H1 (cell line): Measurements from ENCODE around the gene CCDC154. TPM values are rescaled to one million over a fixed set of nuclear protein-coding genes. Genes with fewer than 3 reads are reported as not detected.

Experiments used
- CTCF ChIA-PET: fragments of 300-600 bp; sonication (Branson Sonifier 250); formaldehyde crosslinking; loops from one replicate; lab custom pipeline; 2021; ENCODE audit not compliant: partially characterized antibody; lab: Charles Lee
- POLR2A ChIA-PET: fragments of 300-600 bp; sonication (Branson Sonifier 250); formaldehyde crosslinking; loops from one replicate; lab custom pipeline; 2021; ENCODE audit warnings: inconsistent platforms; ENCODE audit not compliant: partially characterized antibody; lab: Charles Lee
- DNase-seq, 2 experiments: peaks; one replicate each; pipeline versions ENCODE4 v3.0.0 to v3.0.0-alpha.2; 2010 to 2022; ENCODE audit warnings: low spot score in 2 of 2, low read depth in 1 of 2, mixed read lengths in 1 of 2
- FAIRE-seq: peaks from 2 replicates; lab custom pipeline; 2011; peaks lifted over from hg19 to GRCh38; lab: Jason Lieb, UNC
- H2AFZ ChIP-seq: 2 replicates; pipeline ENCODE4 v1.8.1; 2012; ENCODE audit warnings: low read length, inconsistent platforms
- H2AK5ac ChIP-seq: 2 replicates; pipeline ENCODE4 v1.6.1; 2013; ENCODE audit warnings: low read depth, low read length
- H2BK120ac ChIP-seq: replicated peaks from 2 replicates; pipeline ENCODE3; 2013; ENCODE audit warnings: low read depth, low read length, inconsistent platforms
- H2BK12ac ChIP-seq: 2 replicates; pipeline ENCODE4 v1.6.1; 2013; ENCODE audit warnings: low read depth, low read length
- H2BK15ac ChIP-seq: 2 replicates; pipeline ENCODE4 v1.6.1; 2013; ENCODE audit warnings: low read length
- H2BK20ac ChIP-seq: 2 replicates; pipeline ENCODE4 v1.6.1; 2013; ENCODE audit warnings: low read length
- H2BK5ac ChIP-seq: 2 replicates; pipeline ENCODE4 v1.6.1; 2013; ENCODE audit warnings: low read depth, low read length
- H3K14ac ChIP-seq: 2 replicates; pipeline ENCODE4 v1.6.1; 2013; ENCODE audit warnings: inconsistent platforms; ENCODE audit not compliant: insufficient read length
- H3K18ac ChIP-seq: 2 replicates; pipeline ENCODE4 v1.6.1; 2013; ENCODE audit warnings: low read length; ENCODE audit errors: extremely low read depth
- H3K23ac ChIP-seq: 2 replicates; pipeline ENCODE4 v1.6.1; 2013; ENCODE audit warnings: inconsistent platforms; ENCODE audit not compliant: insufficient read length
- H3K23me2 ChIP-seq: 2 replicates; pipeline ENCODE4 v1.6.1; 2013; ENCODE audit warnings: low read depth, low read length
- H3K27ac ChIP-seq: 2 replicates; pipeline ENCODE4 v1.6.1; 2011; ENCODE audit warnings: low read depth, low read length, inconsistent platforms
- H3K27me3 ChIP-seq, 4 experiments: replicated peaks in 1 of 4; 1 replicate in 1 of 4; 2 replicates in 3 of 4; pipeline versions ENCODE4 v1.6.1 to v1.8.1; 2011 to 2013; ENCODE audit warnings: low read length in 3 of 4, mild to moderate bottlenecking in 3 of 4, inconsistent platforms in 2 of 4, mixed read lengths in 2 of 4, moderate library complexity in 1 of 4; ENCODE audit not compliant: control insufficient read depth in 3 of 4, insufficient read depth in 3 of 4; ENCODE audit errors: extremely low read depth in 1 of 4
- H3K36me3 ChIP-seq, 4 experiments: 2 replicates each; pipeline versions ENCODE4 v1.6.1 to v1.8.1; 2011 to 2013; ENCODE audit warnings: mild to moderate bottlenecking in 4 of 4, low read length in 3 of 4, moderate library complexity in 2 of 4, control low read depth in 1 of 4, inconsistent platforms in 1 of 4; ENCODE audit not compliant: insufficient read depth in 4 of 4, control insufficient read depth in 2 of 4
- H3K4ac ChIP-seq: replicated peaks from 2 replicates; pipeline ENCODE3; 2013; ENCODE audit warnings: low read length, low read depth, mixed read lengths, inconsistent platforms; ENCODE audit not compliant: insufficient read length
- H3K4me1 ChIP-seq, 4 experiments: replicated peaks in 1 of 4; 1 replicate in 1 of 4; 2 replicates in 3 of 4; pipeline versions ENCODE4 v1.6.1 to v1.8.1; 2011 to 2013; ENCODE audit warnings: low read length in 3 of 4, inconsistent platforms in 2 of 4, mixed read lengths in 1 of 4; ENCODE audit not compliant: insufficient read depth in 4 of 4, control insufficient read depth in 3 of 4
- H3K4me2 ChIP-seq, 2 experiments: 2 replicates each; pipeline versions ENCODE4 v1.6.1 to v1.8.1; 2011 to 2013; ENCODE audit warnings: low read depth in 2 of 2, low read length in 2 of 2, control low read depth in 1 of 2, inconsistent platforms in 1 of 2, mild to moderate bottlenecking in 1 of 2; ENCODE audit not compliant: insufficient read depth in 1 of 2
- H3K4me3 ChIP-seq, 4 experiments: fragments of 200-600, 300-600 bp in 1 of 4; sonication (generic), shearing (Covaris generic), sonication (Bioruptor Twin) in 1 of 4; 2 replicates each; pipeline versions ENCODE4 v1.5.1 to v1.8.1; 2011 to 2016; ENCODE audit warnings: low read length in 4 of 4, low read depth in 3 of 4, control low read depth in 2 of 4, inconsistent platforms in 2 of 4, mild to moderate bottlenecking in 2 of 4, mixed read lengths in 1 of 4, moderate library complexity in 1 of 4; ENCODE audit not compliant: insufficient read depth in 2 of 4; ENCODE audit errors: extremely low read depth in 1 of 4
- H3K56ac ChIP-seq: replicated peaks from 2 replicates; pipeline ENCODE3; 2013; ENCODE audit warnings: low read depth, mild to moderate bottlenecking, mixed read lengths, low read length, inconsistent platforms; ENCODE audit not compliant: insufficient read length
- H3K79me1 ChIP-seq: 2 replicates; pipeline ENCODE4 v1.6.1; 2013; ENCODE audit warnings: low read depth, low read length, control low read depth
- H3K79me2 ChIP-seq, 2 experiments: 2 replicates each; pipeline versions ENCODE4 v1.6.1 to v1.8.1; 2012 to 2013; ENCODE audit warnings: low read length in 2 of 2, mild to moderate bottlenecking in 2 of 2, inconsistent platforms in 1 of 2; ENCODE audit not compliant: insufficient read depth in 2 of 2, control insufficient read depth in 1 of 2
- H3K9ac ChIP-seq, 4 experiments: replicated peaks in 1 of 4; 1 replicate in 1 of 4; 2 replicates in 3 of 4; pipeline versions ENCODE4 v1.6.1 to v1.8.1; 2011 to 2013; ENCODE audit warnings: low read depth in 3 of 4, low read length in 3 of 4, control low read depth in 2 of 4, mild to moderate bottlenecking in 2 of 4, moderate library complexity in 2 of 4, inconsistent platforms in 1 of 4; ENCODE audit errors: extremely low read depth in 1 of 4
- H3K9me3 ChIP-seq, 2 experiments: 2 replicates each; pipeline versions ENCODE4 v1.6.1 to v1.8.1; 2012 to 2013; ENCODE audit warnings: mild to moderate bottlenecking in 2 of 2, moderate library complexity in 2 of 2, control low read depth in 1 of 2, inconsistent platforms in 1 of 2, low read depth in 1 of 2, low read length in 1 of 2, mixed read lengths in 1 of 2; ENCODE audit not compliant: insufficient read depth in 2 of 2
- H4K20me1 ChIP-seq, 2 experiments: replicated peaks in 1 of 2; 2 replicates each; pipeline versions ENCODE3 to v1.8.1; 2011 to 2013; ENCODE audit warnings: inconsistent platforms in 2 of 2, low read length in 2 of 2, mild to moderate bottlenecking in 1 of 2; ENCODE audit not compliant: insufficient read depth in 2 of 2, control insufficient read depth in 1 of 2
- H4K5ac ChIP-seq: 2 replicates; pipeline ENCODE4 v1.6.1; 2013; ENCODE audit warnings: low read length, low read depth, mixed read lengths, inconsistent platforms; ENCODE audit not compliant: insufficient read length
- H4K8ac ChIP-seq: 2 replicates; pipeline ENCODE4 v1.8.0; 2013; ENCODE audit warnings: mild to moderate bottlenecking, moderate library complexity, low read length, inconsistent platforms; ENCODE audit not compliant: insufficient read depth; ENCODE audit errors: extremely low read depth
- H4K91ac ChIP-seq: replicated peaks from 2 replicates; pipeline ENCODE3; 2013; ENCODE audit warnings: low read length, mixed read lengths, inconsistent platforms; ENCODE audit not compliant: insufficient read length
- BRCA1 ChIP-seq: IDR thresholded peaks from 2 replicates; pipeline ENCODE4 v1.6.1; 2012; ENCODE audit warnings: low read depth, low read length, improper control_type of control experiment
- CTBP2 ChIP-seq: IDR thresholded peaks from 2 replicates; pipeline ENCODE4 v1.7.0; 2011; ENCODE audit warnings: borderline replicate concordance, mild to moderate bottlenecking, moderate library complexity, mixed read lengths, low read length; ENCODE audit not compliant: insufficient read depth, insufficient read length
- WGBS, 2 experiments: shearing (Covaris generic) in 1 of 2; methylation state at CpG; one replicate each; pipeline versions ENCODE4 v1.1.6 to v1.1.7; 2013 to 2015; ENCODE audit warnings: low lambda C conversion rate in 2 of 2, mixed read lengths in 2 of 2, inconsistent platforms in 1 of 2, low coverage in 1 of 2, missing lambda C conversion rate in 1 of 2; ENCODE audit not compliant: insufficient replicate concordance in 2 of 2, insufficient coverage in 1 of 2, insufficient read length in 1 of 2; ENCODE audit errors: extremely low coverage in 1 of 2, missing lambda C conversion rate in 1 of 2; 5-methylcytosine and 5-hydroxymethylcytosine counted together
- polyA plus RNA-seq, 7 experiments: library from polyadenylated mRNA; depleted of rRNA in 3 of 7; stranded (reverse) in 5 of 7; unstranded in 2 of 7; fragments of >200 nt in 5 of 7; fragments of 200-250 nt in 2 of 7; gene quantifications; 1 replicate in 5 of 7; 2 replicates in 1 of 7; 4 replicates in 1 of 7; pipeline versions ENCODE4 v1.2.1 to v1.2.3, GENCODE V29; 2011 to 2013; ENCODE audit warnings: missing spikeins in 2 of 7, mixed read lengths in 2 of 7
- total RNA-seq: library from RNA; stranded (reverse); fragmentation: NEBNext Ultra II Directional; extraction: Animal tissue kit (Norgen Biotek cat#: 25700); gene quantifications from 2 replicates; pipeline ENCODE4 v1.2.1, GENCODE V29; 2021

CCDC154 gene
- total and polyA plus RNA-seq, 2 of the 8 experiments (the other 6 are each of a cell fraction or from before 2014, with no cell fraction given), result 0.15 to 0.88 TPM

DNA sequence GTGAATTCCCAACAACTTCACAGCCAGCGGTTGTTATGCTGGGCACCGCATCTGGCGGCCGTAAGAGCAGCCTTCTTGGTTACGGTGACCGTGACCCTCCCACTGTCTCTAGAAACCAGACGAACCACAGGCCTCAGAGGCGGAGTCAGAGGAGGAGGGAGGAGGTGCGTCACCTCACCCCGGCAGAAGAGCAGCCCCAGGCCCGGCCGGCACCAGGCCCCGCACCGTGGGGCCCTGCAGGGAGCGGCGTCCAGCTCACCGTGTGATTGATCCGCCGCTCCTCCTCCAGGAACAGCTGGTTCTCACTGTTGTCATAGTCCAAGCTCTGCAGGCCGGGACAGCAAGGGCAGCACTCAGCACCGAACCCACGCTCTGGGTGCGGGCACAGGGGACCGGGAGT, 16.8 kb upstream of the CCDC154 start:
- ChIA-PET POLR2A (interaction anchor here (0.5 to 2.2 kb wide), 4 partner anchors 9 to 81 kb away, joined by 3 to 6 read pairs (median 3); no protein-coding TSS in a partner anchor), CTCF (no interaction called here)
- no peak overlapping the region for H2BK120ac ChIP-seq
- H4K8ac ChIP-seq, result no peak overlapping the region
- H3K27ac ChIP-seq, result no peak overlapping the region
- peaks cover 3% of the 10 kb centered on the region for H3K79me1 ChIP-seq
- H2AFZ ChIP-seq, result no peak overlapping the region
- no peak overlapping the region for H3K23ac ChIP-seq
- no peak for FAIRE-seq
- H2BK12ac ChIP-seq, result no peak overlapping the region
- no peaks in the 10 kb centered on the region for H3K27me3 ChIP-seq
- H3K4me3 ChIP-seq, result no peak overlapping the region
- H2BK20ac ChIP-seq, result no peak overlapping the region
- H4K91ac ChIP-seq, result no peak overlapping the region
- H3K4me1 ChIP-seq, result no peaks in the 10 kb centered on the region
- no peak overlapping the region for H2BK5ac ChIP-seq
- H3K9me3 ChIP-seq, result no peaks in the 10 kb centered on the region
- H3K4ac ChIP-seq, result no peak overlapping the region
- peaks cover 0 to 3% of the 10 kb centered on the region in 2 experiments; a peak in 1 of 4 replicates for H3K79me2 ChIP-seq
- 96% methylated on average over 15 of the region's 24 CpGs; no CpG with 5 or more reads in 1 of the 2 experiments for WGBS, 2 experiments
- H3K18ac ChIP-seq, result no peak overlapping the region
- H2BK15ac ChIP-seq, result no peak overlapping the region
- DNase-seq, result no peak
- no peak overlapping the region for H4K5ac ChIP-seq
- H2AK5ac ChIP-seq, result no peak overlapping the region
- no peak overlapping the region for H3K14ac ChIP-seq
- no peak overlapping the region for H3K56ac ChIP-seq
- H3K36me3 ChIP-seq, result peaks cover 0 to 26% (median 6%) of the 10 kb centered on the region in 4 experiments; a peak in 5 of 8 replicates
- H3K9ac ChIP-seq, result no peak overlapping the region
- H4K20me1 ChIP-seq, result peaks cover 0 to 8% of the 10 kb centered on the region in 2 experiments
- H3K4me2 ChIP-seq, result no peak overlapping the region
- no peaks in the 10 kb centered on the region for H3K23me2 ChIP-seq
- TF ChIP-seq CTBP2 (no peak), BRCA1 (no peak)
